HL-60 (cell line): ENCODE results near the gene ACP1.
A peak's percentile ranks its signal among the peaks of the same experiment; 100 is the strongest.

Experiments used
- DNase-seq, 2 experiments: peaks; one replicate each; pipeline ENCODE4 v3.0.0-alpha.2; 2010 to 2020; ENCODE audit warnings: low read depth in 1 of 2, low spot score in 1 of 2
- H3K27ac ChIP-seq: fragments of 250-450 bp; sonication (Bioruptor Pico); replicated peaks from 2 replicates; pipeline ENCODE4 v1.5.1; 2020; ENCODE audit warnings: mild to moderate bottlenecking, moderate library complexity
- H3K27me3 ChIP-seq: fragments of 250-450 bp; sonication (Bioruptor Pico); 2 replicates; pipeline ENCODE4 v1.5.1; 2021; ENCODE audit warnings: mild to moderate bottlenecking, moderate library complexity; ENCODE audit not compliant: insufficient read depth, poor library complexity, severe bottlenecking
- H3K4me3 ChIP-seq: replicated peaks from 2 replicates; pipeline ENCODE4 v1.5.1; 2011; ENCODE audit warnings: mild to moderate bottlenecking, control low read depth, low read length; ENCODE audit not compliant: insufficient read depth
- CTCF ChIP-seq: IDR thresholded peaks from one replicate; pipeline ENCODE4 v1.5.1; 2011; ENCODE audit warnings: low read length, control low read depth, inconsistent platforms; ENCODE audit not compliant: insufficient read depth
- GABPA ChIP-seq: IDR thresholded peaks from 2 replicates; pipeline ENCODE4 v1.6.1; 2012; ENCODE audit warnings: low read depth
- POLR2AphosphoS5 ChIP-seq: IDR thresholded peaks from 2 replicates; pipeline ENCODE4 v1.6.1; 2012; ENCODE audit warnings: low read depth
- REST ChIP-seq: IDR thresholded peaks from 2 replicates; pipeline ENCODE4 v1.6.1; 2012; ENCODE audit warnings: low read depth; ENCODE audit not compliant: insufficient replicate concordance
- SPI1 ChIP-seq: IDR thresholded peaks from 2 replicates; pipeline ENCODE4 v1.6.1; 2012; ENCODE audit warnings: low read depth, mild to moderate bottlenecking, borderline replicate concordance

The ACP1 gene

GRCh38 chr2:262117-262516 lies 2.6 kb upstream of the ACP1 start:
- no peak for DNase-seq
- no peaks in the 10 kb centered on the region for H3K27me3 ChIP-seq
- no peak for TF ChIP-seq POLR2AphosphoS5
- no peak for TF ChIP-seq GABPA
- TF ChIP-seq CTCF, result no peak
- TF ChIP-seq REST, result no peak
- TF ChIP-seq SPI1, result no peak
- H3K4me3 ChIP-seq, result no peak overlapping the region
- H3K27ac ChIP-seq, result no peak overlapping the region

- Histone ChIP-seq H3K4me3 (no peak overlapping the region), H3K27ac (no peak overlapping the region), H3K27me3 (no peaks in the 10 kb centered on the region)
- TF ChIP-seq REST (no peak), CTCF (no peak), GABPA (no peak), POLR2AphosphoS5 (no peak), SPI1 (no peak)
- DNase-seq, result no peak
These were observed 1.6 kb upstream of the ACP1 start for GRCh38 chr2:263022-263738.

GRCh38 chr2:263774-264492 lies 814 bp upstream of the ACP1 start, which contains the start of gene SH3YL1:
SH3YL1 (minus strand) TSS chr2:264032; CDS start chr2:263984, 48 bp downstream.
- no peak for TF ChIP-seq POLR2AphosphoS5
- no peak for TF ChIP-seq CTCF
- no peak for TF ChIP-seq GABPA
- no peak for TF ChIP-seq SPI1
- no peak for TF ChIP-seq REST
- no peak for DNase-seq
- H3K27ac ChIP-seq, result peak within 1 kb of the TSS; percentile 89
- peak within 1 kb of the TSS; percentile 89 for H3K4me3 ChIP-seq
- no peaks in the 10 kb centered on the region for H3K27me3 ChIP-seq
